Smooth muscle cell (in vitro differentiated cells): ENCODE results near the gene ACOT12. TPM values are rescaled to one million over a fixed set of nuclear protein-coding genes. Genes with fewer than 3 reads are reported as not detected.

ENCODE experiments used
- DNase-seq: peaks from one replicate; lab custom pipeline; 2025; ENCODE audit not compliant: unreplicated experiment; lab: John Stamatoyannopoulos, UW
- H2AFZ ChIP-seq: fragments of 200-600 bp; sonication (generic); 2 replicates; pipeline ENCODE4 v1.6.0; 2016; ENCODE audit warnings: antibody characterized with exemption, low read depth, mild to moderate bottlenecking
- H3F3A ChIP-seq: fragments of 200-600 bp; sonication (generic); 2 replicates; pipeline ENCODE4 v1.6.0; 2017; ENCODE audit warnings: antibody characterized with exemption, low read depth
- H3K27ac ChIP-seq: fragments of 200-600 bp; sonication (generic); 2 replicates; pipeline ENCODE4 v1.5.1; 2016; ENCODE audit warnings: low read depth, mild to moderate bottlenecking
- H3K27me3 ChIP-seq: fragments of 200-600 bp; sonication (generic); 2 replicates; pipeline ENCODE4 v1.6.1; 2016; ENCODE audit warnings: low read depth, mild to moderate bottlenecking
- H3K36me3 ChIP-seq: fragments of 200-600 bp; sonication (generic); 2 replicates; pipeline ENCODE4 v1.5.1; 2016; ENCODE audit warnings: low read depth
- H3K4me1 ChIP-seq: fragments of 200-600 bp; sonication (generic); 2 replicates; pipeline ENCODE4 v1.5.1; 2016; ENCODE audit warnings: low read depth
- H3K4me2 ChIP-seq: fragments of 200-600 bp; sonication (generic); 2 replicates; pipeline ENCODE4 v1.6.0; 2016; ENCODE audit warnings: mild to moderate bottlenecking
- H3K4me3 ChIP-seq: fragments of 200-600 bp; sonication (generic); 2 replicates; pipeline ENCODE4 v1.5.1; 2016; ENCODE audit warnings: mild to moderate bottlenecking
- H3K79me2 ChIP-seq: fragments of 200-600 bp; sonication (generic); 2 replicates; pipeline ENCODE4 v1.6.0; 2016; ENCODE audit warnings: low read depth, mild to moderate bottlenecking
- H3K9ac ChIP-seq: fragments of 200-600 bp; sonication (generic); 2 replicates; pipeline ENCODE4 v1.6.0; 2016; ENCODE audit warnings: low read depth
- H3K9me3 ChIP-seq: fragments of 200-600 bp; sonication (generic); replicated peaks from 2 replicates; pipeline ENCODE4 v1.5.1; 2016; ENCODE audit warnings: low read depth
- H4K20me1 ChIP-seq: fragments of 200-600 bp; sonication (generic); 2 replicates; pipeline ENCODE4 v1.6.0; 2016; ENCODE audit warnings: low read depth
- CTCF ChIP-seq: fragments of 200-600 bp; sonication (generic); IDR thresholded peaks from 2 replicates; pipeline ENCODE4 v1.5.1; 2017; ENCODE audit warnings: borderline replicate concordance, mild to moderate bottlenecking, antibody characterized with exemption; ENCODE audit not compliant: insufficient read depth, poor library complexity, severe bottlenecking
- WGBS: methylation state at CpG from one replicate; pipeline ENCODE4 v1.1.7; 2016; ENCODE audit warnings: low lambda C conversion rate; 5-methylcytosine and 5-hydroxymethylcytosine counted together
- polyA plus RNA-seq: library from polyadenylated mRNA; unstranded; fragments of >200 nt; fragmentation: Nextera tagmentation; extraction: Ambion mirVana; gene quantifications from 2 replicates; pipeline ENCODE4 v1.2.1, GENCODE V29; 2016
- total RNA-seq: library from RNA; depleted of rRNA; stranded (reverse); fragments of >200 nt; gene quantifications from 2 replicates; pipeline ENCODE4 v1.2.3, GENCODE V29; 2014

The ACOT12 gene
- total and polyA plus RNA-seq, 2 experiments from 2014 or later = not detected

DNA sequence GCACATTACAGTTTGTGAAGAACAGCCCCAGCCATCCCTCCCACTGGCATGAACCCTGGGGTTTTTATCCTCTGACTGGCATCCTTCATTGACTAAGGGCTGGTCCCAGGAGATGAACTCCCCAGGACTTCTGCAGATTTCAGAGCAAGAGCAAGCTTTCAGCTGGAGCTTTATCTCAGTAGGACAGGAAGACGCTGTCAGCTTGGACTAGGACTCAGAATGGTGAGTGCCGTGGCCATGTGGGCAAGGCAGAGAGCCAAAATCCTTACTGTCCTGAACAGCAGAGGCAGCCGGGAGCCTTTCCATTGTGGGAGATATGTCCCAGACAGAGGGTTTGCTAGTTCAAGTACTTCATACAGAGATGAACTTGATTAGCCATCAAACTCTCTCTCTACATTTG lies 3.2 kb upstream of the ACOT12 start:
- TF ChIP-seq CTCF = no peak
- Histone ChIP-seq H3K9ac (no peak overlapping the region), H2AFZ (no peak overlapping the region), H3K4me2 (no peak overlapping the region), H3K4me3 (no peak overlapping the region), H3K9me3 (no peaks in the 10 kb centered on the region), H3K36me3 (no peaks in the 10 kb centered on the region), H3K27me3 (peaks cover 11% of the 10 kb centered on the region), H3K4me1 (peaks cover 5% of the 10 kb centered on the region), H4K20me1 (no peaks in the 10 kb centered on the region), H3K27ac (no peak overlapping the region), H3K79me2 (no peaks in the 10 kb centered on the region), H3F3A (no peaks in the 10 kb centered on the region)
- 50% methylated on average over 3 of the region's 3 CpGs for WGBS
- no peak for DNase-seq

DNA sequence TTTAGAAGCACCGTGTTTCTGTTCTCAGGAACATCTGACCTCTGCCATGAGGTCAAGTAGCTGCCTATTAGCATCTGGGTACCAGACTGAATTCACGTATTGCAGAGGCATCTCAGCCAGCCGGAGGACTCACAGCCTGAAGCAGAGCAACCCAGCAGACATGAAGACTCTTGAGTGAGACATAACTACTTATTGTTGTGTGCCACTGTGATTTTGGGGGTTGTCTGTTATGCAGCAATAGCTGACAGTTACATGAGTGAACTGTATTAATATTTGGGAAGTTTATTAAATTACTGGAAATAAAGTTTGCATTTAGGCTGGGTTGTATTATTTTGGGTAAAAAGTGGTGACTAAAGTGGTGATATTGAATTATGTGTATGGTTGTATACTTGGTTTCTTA lies 1.3 kb upstream of the ACOT12 start:
- Histone ChIP-seq H3K27ac (no peak overlapping the region), H3K27me3 (peaks cover 19% of the 10 kb centered on the region), H3K4me2 (no peak overlapping the region), H3F3A (no peaks in the 10 kb centered on the region), H3K9ac (no peak overlapping the region), H3K4me1 (peaks cover 5% of the 10 kb centered on the region), H3K4me3 (no peak overlapping the region), H3K79me2 (no peaks in the 10 kb centered on the region), H3K36me3 (no peaks in the 10 kb centered on the region), H4K20me1 (no peaks in the 10 kb centered on the region), H2AFZ (no peak overlapping the region), H3K9me3 (no peaks in the 10 kb centered on the region)
- no peak for DNase-seq
- 84% methylated on average over 3 of the region's 3 CpGs for WGBS
- no peak for TF ChIP-seq CTCF

- H3K9me3 ChIP-seq = no peaks in the 10 kb centered on the region
- peak overlapping the region; percentile 28 for H2AFZ ChIP-seq
- peaks cover 19% of the 10 kb centered on the region for H3K27me3 ChIP-seq
- H3K9ac ChIP-seq = no peak overlapping the region
- peaks cover 5% of the 10 kb centered on the region for H3K4me1 ChIP-seq
- WGBS = 28% methylated on average over 10 of the region's 10 CpGs
- H3K4me2 ChIP-seq = peak overlapping the region; percentile 90
- no peaks in the 10 kb centered on the region for H3K79me2 ChIP-seq
- no peak overlapping the region for H3K27ac ChIP-seq
- no peaks in the 10 kb centered on the region for H3K36me3 ChIP-seq
- H3F3A ChIP-seq = no peaks in the 10 kb centered on the region
- H3K4me3 ChIP-seq = peak overlapping the region; percentile 62
- no peak for DNase-seq
- H4K20me1 ChIP-seq = no peaks in the 10 kb centered on the region
- TF ChIP-seq CTCF = no peak
Observed at GRCh38 chr5:81393430-81393782, 528 bp downstream of the ACOT12 start.

DNA sequence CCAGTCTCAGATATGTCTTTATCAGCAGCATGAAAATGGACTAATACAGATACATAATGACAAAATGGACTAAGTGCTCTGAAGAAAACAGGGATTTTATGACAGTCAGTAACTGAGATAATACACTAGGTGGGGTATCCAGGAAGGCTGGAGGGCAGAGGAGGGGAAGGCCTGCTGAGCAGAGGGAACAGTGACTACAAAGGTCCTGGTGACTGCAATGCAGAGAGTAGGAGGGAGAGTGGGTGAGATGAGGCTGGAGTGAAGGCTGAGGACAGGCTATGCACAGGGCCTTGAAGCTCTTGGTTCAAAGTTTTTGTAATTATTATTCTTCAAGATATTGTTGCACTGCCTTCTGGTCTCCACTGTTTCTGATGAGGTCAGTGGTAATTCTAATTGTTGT lies 4.9 kb downstream of the ACOT12 start:
- Histone ChIP-seq H3K27me3 (peaks cover 17% of the 10 kb centered on the region), H3K79me2 (no peaks in the 10 kb centered on the region), H3K4me1 (peaks cover 5% of the 10 kb centered on the region), H3K4me2 (no peak overlapping the region), H3K4me3 (no peak overlapping the region), H4K20me1 (no peaks in the 10 kb centered on the region), H3F3A (no peaks in the 10 kb centered on the region), H3K27ac (no peak overlapping the region), H2AFZ (no peak overlapping the region), H3K36me3 (no peaks in the 10 kb centered on the region), H3K9me3 (no peaks in the 10 kb centered on the region), H3K9ac (no peak overlapping the region)
- TF ChIP-seq CTCF = no peak
- no peak for DNase-seq
